ENCODE results near the gene OR5K3.

GRCh38 chr3:98359250-98359649, 31.2 kb upstream of the OR5K3 start:
- TF ChIP-seq CTCF (IDR thresholded peaks at IDR 0.05) = no peak
- TF ChIP-seq POLR2A (IDR thresholded peaks at IDR 0.05) = no peak

Measured in esophagus squamous epithelium (tissue), 4 donors.